ENCODE data around the gene LDLRAD3. TPM values are rescaled to one million over a fixed set of nuclear protein-coding genes. Genes with fewer than 3 reads are reported as not detected.

Gene LDLRAD3
- total RNA-seq, 1 experiment from 2014 or later = 28.1 TPM

DNA sequence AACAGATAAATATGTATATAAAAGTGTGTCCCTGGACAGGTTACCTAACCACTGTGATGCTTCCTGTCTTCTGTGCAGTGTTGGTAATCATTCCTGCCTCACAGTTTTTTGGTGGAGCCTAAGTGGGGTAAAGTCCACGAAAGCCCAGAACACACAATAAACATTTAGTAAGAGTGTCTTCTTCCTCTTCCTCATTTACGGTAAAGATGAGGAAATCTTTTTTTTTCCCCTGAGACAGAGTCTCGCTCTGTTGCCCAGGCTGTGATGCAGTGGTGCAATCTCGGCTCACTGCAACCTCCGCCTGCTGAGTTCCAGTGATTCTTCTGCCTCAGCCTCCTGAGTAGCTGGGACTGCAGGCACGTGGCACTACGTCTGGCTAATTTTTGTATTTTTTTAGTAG lies 117.1 kb downstream of the LDLRAD3 start:
- TF ChIP-seq, protein P1, sequence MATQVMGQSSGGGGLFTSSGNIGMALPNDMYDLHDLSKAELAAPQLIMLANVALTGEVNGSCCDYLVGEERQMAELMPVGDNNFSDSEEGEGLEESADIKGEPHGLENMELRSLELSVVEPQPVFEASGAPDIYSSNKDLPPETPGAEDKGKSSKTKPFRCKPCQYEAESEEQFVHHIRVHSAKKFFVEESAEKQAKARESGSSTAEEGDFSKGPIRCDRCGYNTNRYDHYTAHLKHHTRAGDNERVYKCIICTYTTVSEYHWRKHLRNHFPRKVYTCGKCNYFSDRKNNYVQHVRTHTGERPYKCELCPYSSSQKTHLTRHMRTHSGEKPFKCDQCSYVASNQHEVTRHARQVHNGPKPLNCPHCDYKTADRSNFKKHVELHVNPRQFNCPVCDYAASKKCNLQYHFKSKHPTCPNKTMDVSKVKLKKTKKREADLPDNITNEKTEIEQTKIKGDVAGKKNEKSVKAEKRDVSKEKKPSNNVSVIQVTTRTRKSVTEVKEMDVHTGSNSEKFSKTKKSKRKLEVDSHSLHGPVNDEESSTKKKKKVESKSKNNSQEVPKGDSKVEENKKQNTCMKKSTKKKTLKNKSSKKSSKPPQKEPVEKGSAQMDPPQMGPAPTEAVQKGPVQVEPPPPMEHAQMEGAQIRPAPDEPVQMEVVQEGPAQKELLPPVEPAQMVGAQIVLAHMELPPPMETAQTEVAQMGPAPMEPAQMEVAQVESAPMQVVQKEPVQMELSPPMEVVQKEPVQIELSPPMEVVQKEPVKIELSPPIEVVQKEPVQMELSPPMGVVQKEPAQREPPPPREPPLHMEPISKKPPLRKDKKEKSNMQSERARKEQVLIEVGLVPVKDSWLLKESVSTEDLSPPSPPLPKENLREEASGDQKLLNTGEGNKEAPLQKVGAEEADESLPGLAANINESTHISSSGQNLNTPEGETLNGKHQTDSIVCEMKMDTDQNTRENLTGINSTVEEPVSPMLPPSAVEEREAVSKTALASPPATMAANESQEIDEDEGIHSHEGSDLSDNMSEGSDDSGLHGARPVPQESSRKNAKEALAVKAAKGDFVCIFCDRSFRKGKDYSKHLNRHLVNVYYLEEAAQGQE (IDR thresholded peaks at IDR 0.05; ENCODE audit: insufficient read depth in 1 of 2, low read depth in 2 of 2, low read length in 1 of 2) = no peak
- TF ChIP-seq POLR2AphosphoS5 (IDR thresholded peaks at IDR 0.05; ENCODE audit: low read depth, low read length) (no peak), TCF7L2 (IDR thresholded peaks at IDR 0.05; ENCODE audit: low read depth, low read length) (no peak), SIN3A (IDR thresholded peaks at IDR 0.05; ENCODE audit: borderline replicate concordance, insufficient read depth, low read depth, low read length) (no peak)
- TF ChIP-seq, protein P2, sequence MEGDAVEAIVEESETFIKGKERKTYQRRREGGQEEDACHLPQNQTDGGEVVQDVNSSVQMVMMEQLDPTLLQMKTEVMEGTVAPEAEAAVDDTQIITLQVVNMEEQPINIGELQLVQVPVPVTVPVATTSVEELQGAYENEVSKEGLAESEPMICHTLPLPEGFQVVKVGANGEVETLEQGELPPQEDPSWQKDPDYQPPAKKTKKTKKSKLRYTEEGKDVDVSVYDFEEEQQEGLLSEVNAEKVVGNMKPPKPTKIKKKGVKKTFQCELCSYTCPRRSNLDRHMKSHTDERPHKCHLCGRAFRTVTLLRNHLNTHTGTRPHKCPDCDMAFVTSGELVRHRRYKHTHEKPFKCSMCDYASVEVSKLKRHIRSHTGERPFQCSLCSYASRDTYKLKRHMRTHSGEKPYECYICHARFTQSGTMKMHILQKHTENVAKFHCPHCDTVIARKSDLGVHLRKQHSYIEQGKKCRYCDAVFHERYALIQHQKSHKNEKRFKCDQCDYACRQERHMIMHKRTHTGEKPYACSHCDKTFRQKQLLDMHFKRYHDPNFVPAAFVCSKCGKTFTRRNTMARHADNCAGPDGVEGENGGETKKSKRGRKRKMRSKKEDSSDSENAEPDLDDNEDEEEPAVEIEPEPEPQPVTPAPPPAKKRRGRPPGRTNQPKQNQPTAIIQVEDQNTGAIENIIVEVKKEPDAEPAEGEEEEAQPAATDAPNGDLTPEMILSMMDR (IDR thresholded peaks at IDR 0.05) = no peak
- no TSS peak for BruUV-seq (replicated peaks)
- no peak overlapping the region for H3K27ac ChIP-seq (ENCODE audit: low read length)
- CTCF ChIA-PET = no interaction called here
- no peaks in the 10 kb centered on the region for H3K27me3 ChIP-seq (ENCODE audit: control insufficient read depth, insufficient read depth, low read length)
- POLR2A ChIA-PET = no interaction called here
- DNase-seq (ENCODE audit: low read depth, low spot score) (no peak), ATAC-seq (no peak)
- intact Hi-C loops (cut with micrococcal nuclease; ENCODE audit: unreplicated experiment) = no loop called here
- no peaks in the 10 kb centered on the region for H3K9me3 ChIP-seq (ENCODE audit: control insufficient read depth, insufficient read depth, low read depth, low read length)
- no peaks in the 10 kb centered on the region for H3K36me3 ChIP-seq (ENCODE audit: control insufficient read depth, insufficient read depth, low read length)
- no peak overlapping the region for H3K4me3 ChIP-seq (ENCODE audit: low read depth in 2 of 2, low read length in 2 of 2)
- in situ Hi-C loops (cut with HindIII; ENCODE audit: low pct_unique_long_range_greater_than_20kb, low sequenced_read_pairs) = no loop called here
- H3K4me1 ChIP-seq (ENCODE audit: control insufficient read depth, insufficient read depth, low read length) = no peaks in the 10 kb centered on the region

DNA sequence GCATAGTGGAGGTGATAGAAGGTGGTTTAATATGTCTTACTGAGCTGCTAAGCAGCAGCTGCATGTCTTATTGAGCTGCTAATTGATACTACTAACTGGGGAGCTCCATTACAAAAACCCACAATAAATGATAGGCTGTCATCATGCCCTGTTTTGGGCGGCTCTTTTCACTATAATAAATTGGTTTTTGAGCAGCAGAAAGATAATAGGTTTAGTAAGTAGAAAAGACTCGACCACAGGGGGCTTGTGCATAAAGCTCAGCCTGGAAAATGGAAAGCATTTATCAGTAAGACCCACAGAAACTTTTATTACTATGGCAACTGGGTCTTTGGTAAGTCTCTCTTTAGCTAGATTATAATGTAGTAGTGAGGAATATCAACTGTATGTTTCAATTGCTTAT lies 117.6 kb downstream of the LDLRAD3 start:
- in situ Hi-C loops (cut with HindIII; ENCODE audit: low pct_unique_long_range_greater_than_20kb, low sequenced_read_pairs) (no loop called here), intact Hi-C loops (cut with micrococcal nuclease; ENCODE audit: unreplicated experiment) (no loop called here)
- Histone ChIP-seq H3K27ac (ENCODE audit: low read length) (no peak overlapping the region), H3K9me3 (ENCODE audit: control insufficient read depth, insufficient read depth, low read depth, low read length) (no peaks in the 10 kb centered on the region), H3K27me3 (ENCODE audit: control insufficient read depth, insufficient read depth, low read length) (no peaks in the 10 kb centered on the region), H3K4me1 (ENCODE audit: control insufficient read depth, insufficient read depth, low read length) (no peaks in the 10 kb centered on the region), H3K4me3 (ENCODE audit: low read depth in 2 of 2, low read length in 2 of 2) (no peak overlapping the region), H3K36me3 (ENCODE audit: control insufficient read depth, insufficient read depth, low read length) (no peaks in the 10 kb centered on the region)
- no TSS peak for BruUV-seq (replicated peaks)
- ChIA-PET POLR2A (interaction anchor here (0.5 kb wide), 1 partner anchor 42 kb away, joined by 3 read pairs; no protein-coding TSS in a partner anchor), CTCF (interaction anchor here (0.7 kb wide), 1 partner anchor 21 kb away, joined by 3 read pairs; no protein-coding TSS in a partner anchor)
- TF ChIP-seq, protein P2 (IDR thresholded peaks at IDR 0.05) = no peak
- TF ChIP-seq POLR2AphosphoS5 (IDR thresholded peaks at IDR 0.05; ENCODE audit: low read depth, low read length) (no peak), TCF7L2 (IDR thresholded peaks at IDR 0.05; ENCODE audit: low read depth, low read length) (no peak), SIN3A (IDR thresholded peaks at IDR 0.05; ENCODE audit: borderline replicate concordance, insufficient read depth, low read depth, low read length) (no peak)
- TF ChIP-seq, protein P1 (IDR thresholded peaks at IDR 0.05; ENCODE audit: insufficient read depth in 1 of 2, low read depth in 2 of 2, low read length in 1 of 2) = no peak
- no peak for ATAC-seq
- no peak for DNase-seq (ENCODE audit: low read depth, low spot score)

All from Panc1 (cell line).